ENCODE measurements around the gene AGBL1.

The AGBL1 gene

DNA sequence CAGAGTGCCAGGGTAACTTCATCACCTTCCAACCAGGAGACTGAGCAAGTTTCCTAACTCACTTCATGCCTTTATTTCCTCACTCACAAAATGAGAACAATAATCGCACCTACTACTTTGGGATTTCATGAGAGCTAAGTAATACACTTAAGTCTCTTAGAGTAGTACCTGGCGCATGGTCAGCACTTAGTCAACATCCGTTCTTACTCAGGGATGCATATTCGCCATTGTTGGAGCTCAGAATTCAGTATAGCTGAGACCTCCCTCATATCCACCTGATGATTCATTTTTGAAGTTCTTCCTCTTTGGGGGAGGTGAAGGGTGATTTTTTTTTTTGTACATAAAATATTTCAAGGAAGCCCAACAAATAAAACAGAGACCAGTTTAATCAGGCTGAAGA is 188.2 kb downstream of the AGBL1 start:
- TF ChIP-seq POLR2AphosphoS5 (IDR thresholded peaks at IDR 0.05; ENCODE audit: low read depth) (no peak), GABPA (IDR thresholded peaks at IDR 0.05; ENCODE audit: low read depth) (no peak), CTCF (IDR thresholded peaks at IDR 0.05; ENCODE audit: insufficient read depth, low read length) (no peak), SPI1 (IDR thresholded peaks at IDR 0.05; ENCODE audit: borderline replicate concordance, low read depth) (no peak)
- TF ChIP-seq, protein P1, sequence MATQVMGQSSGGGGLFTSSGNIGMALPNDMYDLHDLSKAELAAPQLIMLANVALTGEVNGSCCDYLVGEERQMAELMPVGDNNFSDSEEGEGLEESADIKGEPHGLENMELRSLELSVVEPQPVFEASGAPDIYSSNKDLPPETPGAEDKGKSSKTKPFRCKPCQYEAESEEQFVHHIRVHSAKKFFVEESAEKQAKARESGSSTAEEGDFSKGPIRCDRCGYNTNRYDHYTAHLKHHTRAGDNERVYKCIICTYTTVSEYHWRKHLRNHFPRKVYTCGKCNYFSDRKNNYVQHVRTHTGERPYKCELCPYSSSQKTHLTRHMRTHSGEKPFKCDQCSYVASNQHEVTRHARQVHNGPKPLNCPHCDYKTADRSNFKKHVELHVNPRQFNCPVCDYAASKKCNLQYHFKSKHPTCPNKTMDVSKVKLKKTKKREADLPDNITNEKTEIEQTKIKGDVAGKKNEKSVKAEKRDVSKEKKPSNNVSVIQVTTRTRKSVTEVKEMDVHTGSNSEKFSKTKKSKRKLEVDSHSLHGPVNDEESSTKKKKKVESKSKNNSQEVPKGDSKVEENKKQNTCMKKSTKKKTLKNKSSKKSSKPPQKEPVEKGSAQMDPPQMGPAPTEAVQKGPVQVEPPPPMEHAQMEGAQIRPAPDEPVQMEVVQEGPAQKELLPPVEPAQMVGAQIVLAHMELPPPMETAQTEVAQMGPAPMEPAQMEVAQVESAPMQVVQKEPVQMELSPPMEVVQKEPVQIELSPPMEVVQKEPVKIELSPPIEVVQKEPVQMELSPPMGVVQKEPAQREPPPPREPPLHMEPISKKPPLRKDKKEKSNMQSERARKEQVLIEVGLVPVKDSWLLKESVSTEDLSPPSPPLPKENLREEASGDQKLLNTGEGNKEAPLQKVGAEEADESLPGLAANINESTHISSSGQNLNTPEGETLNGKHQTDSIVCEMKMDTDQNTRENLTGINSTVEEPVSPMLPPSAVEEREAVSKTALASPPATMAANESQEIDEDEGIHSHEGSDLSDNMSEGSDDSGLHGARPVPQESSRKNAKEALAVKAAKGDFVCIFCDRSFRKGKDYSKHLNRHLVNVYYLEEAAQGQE (IDR thresholded peaks at IDR 0.05; ENCODE audit: insufficient replicate concordance, low read depth) = no peak
- H3K27me3 ChIP-seq (ENCODE audit: insufficient read depth, poor library complexity, severe bottlenecking) = no peaks in the 10 kb centered on the region
- no peak overlapping the region for H3K4me3 ChIP-seq (replicated peaks; ENCODE audit: insufficient read depth, low read length)
- no peak for DNase-seq (ENCODE audit: low read depth in 1 of 2, low spot score in 1 of 2)
- H3K27ac ChIP-seq (replicated peaks) = no peak overlapping the region

DNA sequence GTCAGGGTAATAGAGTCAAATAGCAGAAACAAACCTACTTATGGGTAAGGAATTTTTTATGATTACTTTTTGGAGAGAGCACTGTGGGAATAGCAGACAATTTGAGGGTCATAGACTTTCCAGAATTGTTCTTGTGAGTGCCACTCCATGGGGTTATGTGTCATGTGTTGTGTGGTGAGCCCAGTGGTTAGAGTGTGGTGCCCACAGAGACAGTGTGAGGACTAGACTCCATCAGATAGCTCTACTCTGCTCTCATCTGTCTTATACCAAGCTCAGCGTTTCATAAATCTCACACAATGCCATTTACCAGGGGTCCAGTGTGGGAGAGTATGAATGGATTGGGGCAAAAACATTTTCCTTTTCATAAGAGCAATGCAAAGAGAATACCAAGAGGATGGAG is 188.9 kb downstream of the AGBL1 start:
- DNase-seq (ENCODE audit: low read depth in 1 of 2, low spot score in 1 of 2) = no peak
- H3K27ac ChIP-seq (replicated peaks) = no peak overlapping the region
- TF ChIP-seq POLR2AphosphoS5 (IDR thresholded peaks at IDR 0.05; ENCODE audit: low read depth) = no peak
- TF ChIP-seq CTCF (IDR thresholded peaks at IDR 0.05; ENCODE audit: insufficient read depth, low read length) = no peak
- TF ChIP-seq, protein P1 (IDR thresholded peaks at IDR 0.05; ENCODE audit: insufficient replicate concordance, low read depth) = no peak
- no peak for TF ChIP-seq SPI1 (IDR thresholded peaks at IDR 0.05; ENCODE audit: borderline replicate concordance, low read depth)
- no peak for TF ChIP-seq GABPA (IDR thresholded peaks at IDR 0.05; ENCODE audit: low read depth)
- no peaks in the 10 kb centered on the region for H3K27me3 ChIP-seq (ENCODE audit: insufficient read depth, poor library complexity, severe bottlenecking)
- H3K4me3 ChIP-seq (replicated peaks; ENCODE audit: insufficient read depth, low read length) = no peak overlapping the region

DNA sequence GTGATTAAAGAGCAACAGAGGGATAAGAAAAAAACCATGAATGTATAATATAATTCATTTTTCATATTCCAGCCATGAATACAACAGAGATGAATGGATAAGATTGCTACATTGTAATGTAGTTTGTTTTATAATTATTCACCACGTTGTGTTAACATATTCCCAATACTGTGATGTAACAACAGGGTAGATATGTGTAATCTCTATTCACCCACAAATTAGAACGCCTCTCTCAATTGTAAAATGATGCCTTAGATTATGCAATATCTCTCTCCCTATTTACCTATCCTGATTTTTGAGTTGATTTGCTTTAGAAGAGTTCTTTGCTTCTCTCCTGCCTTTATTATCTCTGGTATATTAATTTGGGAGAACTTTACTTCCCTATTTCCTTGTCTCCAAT is 193.6 kb downstream of the AGBL1 start:
- no peak overlapping the region for H3K27ac ChIP-seq (replicated peaks)
- H3K27me3 ChIP-seq (ENCODE audit: insufficient read depth, poor library complexity, severe bottlenecking) = no peaks in the 10 kb centered on the region
- TF ChIP-seq POLR2AphosphoS5 (IDR thresholded peaks at IDR 0.05; ENCODE audit: low read depth) (no peak), CTCF (IDR thresholded peaks at IDR 0.05; ENCODE audit: insufficient read depth, low read length) (no peak), GABPA (IDR thresholded peaks at IDR 0.05; ENCODE audit: low read depth) (no peak), SPI1 (IDR thresholded peaks at IDR 0.05; ENCODE audit: borderline replicate concordance, low read depth) (no peak)
- TF ChIP-seq, protein P1 (IDR thresholded peaks at IDR 0.05; ENCODE audit: insufficient replicate concordance, low read depth) = no peak
- no peak for DNase-seq (ENCODE audit: low read depth in 1 of 2, low spot score in 1 of 2)
- no peak overlapping the region for H3K4me3 ChIP-seq (replicated peaks; ENCODE audit: insufficient read depth, low read length)

All from HL-60 (cell line).